GM18526 (cell line): Measurements from ENCODE around the gene PDE1A.

ENCODE experiments used
- POLR2A ChIP-seq: IDR thresholded peaks from 3 replicates; pipeline ENCODE4 v1.6.1; 2011; ENCODE audit not compliant: insufficient read length; ENCODE audit errors: extremely low read depth

PDE1A gene

GRCh38 chr2:182426918-182427240 is at the start of gene PDE1A:
Gene PDE1A, minus strand, starts transcription at chr2:182427036.
- no peak for TF ChIP-seq POLR2A

- TF ChIP-seq POLR2A = no peak
These were observed 46.8 kb upstream of the PDE1A start for GRCh38 chr2:182473635-182474034.

- no peak for TF ChIP-seq POLR2A
These were observed 36.9 kb upstream of the PDE1A start for GRCh38 chr2:182463760-182464159.

GRCh38 chr2:182456784-182457183 is 29.9 kb upstream of the PDE1A start:
- no peak for TF ChIP-seq POLR2A

- TF ChIP-seq POLR2A = no peak
These were observed 25.7 kb upstream of the PDE1A start for GRCh38 chr2:182452456-182452990.

- no peak for TF ChIP-seq POLR2A
These were observed 21.5 kb upstream of the PDE1A start for GRCh38 chr2:182448371-182448770.

GRCh38 chr2:182447863-182448262 is 21.0 kb upstream of the PDE1A start:
- TF ChIP-seq POLR2A = no peak

- TF ChIP-seq POLR2A = no peak
These were observed 20.3 kb upstream of the PDE1A start for GRCh38 chr2:182447163-182447562.

- TF ChIP-seq POLR2A = no peak
These were observed 19.3 kb upstream of the PDE1A start for GRCh38 chr2:182446087-182446486.

- TF ChIP-seq POLR2A = no peak
These were observed 18.6 kb upstream of the PDE1A start for GRCh38 chr2:182445391-182445965.

- no peak for TF ChIP-seq POLR2A
These were observed 18.0 kb upstream of the PDE1A start for GRCh38 chr2:182444806-182445205.

- no peak for TF ChIP-seq POLR2A
These were observed 17.3 kb upstream of the PDE1A start for GRCh38 chr2:182444170-182444569.

- no peak for TF ChIP-seq POLR2A
These were observed 9.4 kb upstream of the PDE1A start for GRCh38 chr2:182436252-182436651.

GRCh38 chr2:182435754-182436153 is 8.9 kb upstream of the PDE1A start:
- no peak for TF ChIP-seq POLR2A

GRCh38 chr2:182432051-182432450 is 5.2 kb upstream of the PDE1A start:
- no peak for TF ChIP-seq POLR2A

GRCh38 chr2:182428476-182428875 is 1.6 kb upstream of the PDE1A start:
- no peak for TF ChIP-seq POLR2A
